ENCODE measurements around the gene TESK2. TPM values are rescaled to one million over a fixed set of nuclear protein-coding genes. Genes with fewer than 3 reads are reported as not detected.

Gene TESK2
- total and polyA plus RNA-seq, 2 of the 13 experiments (the other 11 are each of a cell fraction or from before 2014, with no cell fraction given): 5.5 to 9.6 TPM

DNA sequence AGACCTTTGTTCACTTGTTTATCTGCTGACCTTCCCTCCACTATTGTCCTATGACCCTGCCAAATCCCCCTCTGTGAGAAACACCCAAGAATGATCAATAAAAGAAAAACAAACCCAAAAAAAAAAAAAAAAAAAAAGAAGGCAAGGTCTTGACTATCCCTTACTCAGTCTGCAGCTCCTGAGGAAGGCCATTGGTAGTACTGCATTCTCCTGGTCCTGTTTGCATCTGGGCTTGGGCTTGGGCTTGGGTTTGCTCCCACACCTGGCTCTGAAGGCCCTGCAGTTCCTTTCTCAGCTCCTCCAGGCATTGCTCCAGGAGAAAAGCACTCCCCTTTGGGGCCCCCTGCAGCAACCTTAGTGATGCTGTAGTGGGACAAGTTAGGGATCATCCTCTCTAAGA, 7.3 kb upstream of the TESK2 start (continued):
- no peak for TF ChIP-seq TAF15 (IDR thresholded peaks at IDR 0.05; ENCODE audit: low read depth, low read length, poor library complexity, severe bottlenecking)
- no peak for TF ChIP-seq ZNF678 (CRISPR knock-in tag; IDR thresholded peaks at IDR 0.05)
- TF ChIP-seq SOX6 (IDR thresholded peaks at IDR 0.05): no peak
- TF ChIP-seq SOX6 (CRISPR knock-in tag; IDR thresholded peaks at IDR 0.05): peak; percentile 48; the same call in 1 of the 2 replicates
- no peak for TF ChIP-seq FOXP1 (IDR thresholded peaks at IDR 0.05)
- TF ChIP-seq FOXP1 (CRISPR knock-in tag; IDR thresholded peaks at IDR 0.05): no peak
- TF ChIP-seq ZNF12 (CRISPR knock-in tag; IDR thresholded peaks at IDR 0.05): no peak
- TF ChIP-seq ZNF256 (CRISPR knock-in tag; conservative IDR thresholded peaks at IDR 0.05): no peak
- TF ChIP-seq ZNF446 (CRISPR knock-in tag; IDR thresholded peaks at IDR 0.05): no peak
- no peak for TF ChIP-seq SOX13 (IDR thresholded peaks at IDR 0.05)
- TF ChIP-seq SOX13 (CRISPR knock-in tag; conservative IDR thresholded peaks at IDR 0.05 in 1 of 2, IDR thresholded peaks at IDR 0.05 in 1 of 2): peak in 1 of 2 experiments; percentile 36; a peak in 1 of 4 replicates
- no peak for TF ChIP-seq KDM6A (CRISPR knock-in tag; IDR thresholded peaks at IDR 0.05; ENCODE audit: low read depth)
- TF ChIP-seq, protein P1, sequence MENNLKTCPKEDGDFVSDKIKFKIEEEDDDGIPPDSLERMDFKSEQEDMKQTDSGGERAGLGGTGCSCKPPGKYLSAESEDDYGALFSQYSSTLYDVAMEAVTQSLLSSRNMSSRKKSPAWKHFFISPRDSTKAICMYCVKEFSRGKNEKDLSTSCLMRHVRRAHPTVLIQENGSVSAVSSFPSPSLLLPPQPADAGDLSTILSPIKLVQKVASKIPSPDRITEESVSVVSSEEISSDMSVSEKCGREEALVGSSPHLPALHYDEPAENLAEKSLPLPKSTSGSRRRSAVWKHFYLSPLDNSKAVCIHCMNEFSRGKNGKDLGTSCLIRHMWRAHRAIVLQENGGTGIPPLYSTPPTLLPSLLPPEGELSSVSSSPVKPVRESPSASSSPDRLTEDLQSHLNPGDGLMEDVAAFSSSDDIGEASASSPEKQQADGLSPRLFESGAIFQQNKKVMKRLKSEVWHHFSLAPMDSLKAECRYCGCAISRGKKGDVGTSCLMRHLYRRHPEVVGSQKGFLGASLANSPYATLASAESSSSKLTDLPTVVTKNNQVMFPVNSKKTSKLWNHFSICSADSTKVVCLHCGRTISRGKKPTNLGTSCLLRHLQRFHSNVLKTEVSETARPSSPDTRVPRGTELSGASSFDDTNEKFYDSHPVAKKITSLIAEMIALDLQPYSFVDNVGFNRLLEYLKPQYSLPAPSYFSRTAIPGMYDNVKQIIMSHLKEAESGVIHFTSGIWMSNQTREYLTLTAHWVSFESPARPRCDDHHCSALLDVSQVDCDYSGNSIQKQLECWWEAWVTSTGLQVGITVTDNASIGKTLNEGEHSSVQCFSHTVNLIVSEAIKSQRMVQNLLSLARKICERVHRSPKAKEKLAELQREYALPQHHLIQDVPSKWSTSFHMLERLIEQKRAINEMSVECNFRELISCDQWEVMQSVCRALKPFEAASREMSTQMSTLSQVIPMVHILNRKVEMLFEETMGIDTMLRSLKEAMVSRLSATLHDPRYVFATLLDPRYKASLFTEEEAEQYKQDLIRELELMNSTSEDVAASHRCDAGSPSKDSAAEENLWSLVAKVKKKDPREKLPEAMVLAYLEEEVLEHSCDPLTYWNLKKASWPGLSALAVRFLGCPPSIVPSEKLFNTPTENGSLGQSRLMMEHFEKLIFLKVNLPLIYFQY (CRISPR knock-in tag; IDR thresholded peaks at IDR 0.05; ENCODE audit: borderline replicate concordance): no peak
- TF ChIP-seq KLF15 (CRISPR knock-in tag; IDR thresholded peaks at IDR 0.05; ENCODE audit: borderline replicate concordance): no peak
- no peak for TF ChIP-seq SIN3B (IDR thresholded peaks at IDR 0.05; ENCODE audit: low read length)
- TF ChIP-seq, protein P2, sequence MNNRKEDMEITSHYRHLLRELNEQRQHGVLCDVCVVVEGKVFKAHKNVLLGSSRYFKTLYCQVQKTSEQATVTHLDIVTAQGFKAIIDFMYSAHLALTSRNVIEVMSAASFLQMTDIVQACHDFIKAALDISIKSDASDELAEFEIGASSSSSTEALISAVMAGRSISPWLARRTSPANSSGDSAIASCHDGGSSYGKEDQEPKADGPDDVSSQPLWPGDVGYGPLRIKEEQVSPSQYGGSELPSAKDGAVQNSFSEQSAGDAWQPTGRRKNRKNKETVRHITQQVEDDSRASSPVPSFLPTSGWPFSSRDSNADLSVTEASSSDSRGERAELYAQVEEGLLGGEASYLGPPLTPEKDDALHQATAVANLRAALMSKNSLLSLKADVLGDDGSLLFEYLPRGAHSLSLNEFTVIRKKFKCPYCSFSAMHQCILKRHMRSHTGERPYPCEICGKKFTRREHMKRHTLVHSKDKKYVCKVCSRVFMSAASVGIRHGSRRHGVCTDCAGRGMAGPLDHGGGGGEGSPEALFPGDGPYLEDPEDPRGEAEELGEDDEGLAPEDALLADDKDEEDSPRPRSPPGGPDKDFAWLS (CRISPR knock-in tag; IDR thresholded peaks at IDR 0.05; ENCODE audit: borderline replicate concordance): no peak
- TF ChIP-seq, protein P3, sequence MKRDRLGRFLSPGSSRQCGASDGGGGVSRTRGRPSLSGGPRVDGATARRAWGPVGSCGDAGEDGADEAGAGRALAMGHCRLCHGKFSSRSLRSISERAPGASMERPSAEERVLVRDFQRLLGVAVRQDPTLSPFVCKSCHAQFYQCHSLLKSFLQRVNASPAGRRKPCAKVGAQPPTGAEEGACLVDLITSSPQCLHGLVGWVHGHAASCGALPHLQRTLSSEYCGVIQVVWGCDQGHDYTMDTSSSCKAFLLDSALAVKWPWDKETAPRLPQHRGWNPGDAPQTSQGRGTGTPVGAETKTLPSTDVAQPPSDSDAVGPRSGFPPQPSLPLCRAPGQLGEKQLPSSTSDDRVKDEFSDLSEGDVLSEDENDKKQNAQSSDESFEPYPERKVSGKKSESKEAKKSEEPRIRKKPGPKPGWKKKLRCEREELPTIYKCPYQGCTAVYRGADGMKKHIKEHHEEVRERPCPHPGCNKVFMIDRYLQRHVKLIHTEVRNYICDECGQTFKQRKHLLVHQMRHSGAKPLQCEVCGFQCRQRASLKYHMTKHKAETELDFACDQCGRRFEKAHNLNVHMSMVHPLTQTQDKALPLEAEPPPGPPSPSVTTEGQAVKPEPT (CRISPR knock-in tag; IDR thresholded peaks at IDR 0.05; ENCODE audit: low read depth): no peak
- no peak for TF ChIP-seq ZNF17 (CRISPR knock-in tag; IDR thresholded peaks at IDR 0.05)
- no peak for TF ChIP-seq HNRNPL (IDR thresholded peaks at IDR 0.05; ENCODE audit: low read depth, low read length)
- TF ChIP-seq, protein P4, sequence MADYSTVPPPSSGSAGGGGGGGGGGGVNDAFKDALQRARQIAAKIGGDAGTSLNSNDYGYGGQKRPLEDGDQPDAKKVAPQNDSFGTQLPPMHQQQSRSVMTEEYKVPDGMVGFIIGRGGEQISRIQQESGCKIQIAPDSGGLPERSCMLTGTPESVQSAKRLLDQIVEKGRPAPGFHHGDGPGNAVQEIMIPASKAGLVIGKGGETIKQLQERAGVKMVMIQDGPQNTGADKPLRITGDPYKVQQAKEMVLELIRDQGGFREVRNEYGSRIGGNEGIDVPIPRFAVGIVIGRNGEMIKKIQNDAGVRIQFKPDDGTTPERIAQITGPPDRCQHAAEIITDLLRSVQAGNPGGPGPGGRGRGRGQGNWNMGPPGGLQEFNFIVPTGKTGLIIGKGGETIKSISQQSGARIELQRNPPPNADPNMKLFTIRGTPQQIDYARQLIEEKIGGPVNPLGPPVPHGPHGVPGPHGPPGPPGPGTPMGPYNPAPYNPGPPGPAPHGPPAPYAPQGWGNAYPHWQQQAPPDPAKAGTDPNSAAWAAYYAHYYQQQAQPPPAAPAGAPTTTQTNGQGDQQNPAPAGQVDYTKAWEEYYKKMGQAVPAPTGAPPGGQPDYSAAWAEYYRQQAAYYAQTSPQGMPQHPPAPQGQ (CRISPR knock-in tag; IDR thresholded peaks at IDR 0.05; ENCODE audit: borderline replicate concordance): no peak
- TF ChIP-seq ZNF501 (CRISPR knock-in tag; IDR thresholded peaks at IDR 0.05): no peak
- TF ChIP-seq PITX1 (CRISPR knock-in tag; IDR thresholded peaks at IDR 0.05): no peak
- no peak for TF ChIP-seq ZNF441 (CRISPR knock-in tag; IDR thresholded peaks at IDR 0.05; ENCODE audit: borderline replicate concordance)
